Cardiac muscle cell (in vitro differentiated cells and primary cell): ENCODE data around the gene FAM111A. TPM values are rescaled to one million over a fixed set of nuclear protein-coding genes. Genes with fewer than 3 reads are reported as not detected.

ENCODE experiments used
- DNase-seq, 2 donors: peaks; one replicate each; pipeline versions ENCODE4 v3.0.0 to v3.0.0-alpha.2; 2010 to 2017; ENCODE audit warnings: low read depth in 1 of 2, low spot score in 1 of 2
- H3K27ac ChIP-seq: fragments of 200-600 bp; sonication (generic); 2 replicates; pipeline ENCODE4 v1.5.1; 2016
- H3K27me3 ChIP-seq: fragments of 200-600 bp; sonication (generic); 2 replicates; pipeline ENCODE4 v1.6.0; 2016; ENCODE audit warnings: control low read depth
- H3K36me3 ChIP-seq: fragments of 200-600 bp; sonication (generic); 2 replicates; pipeline ENCODE4 v1.5.1; 2016; ENCODE audit warnings: control low read depth
- H3K4me1 ChIP-seq: fragments of 200-600 bp; sonication (generic); 2 replicates; pipeline ENCODE4 v1.8.1; 2017; ENCODE audit warnings: low read depth, mild to moderate bottlenecking, mixed run types
- H3K4me3 ChIP-seq: fragments of 200-600 bp; sonication (generic); 2 replicates; pipeline ENCODE4 v1.5.1; 2016; ENCODE audit warnings: mild to moderate bottlenecking
- H3K9me3 ChIP-seq: fragments of 200-600 bp; sonication (generic); 2 replicates; pipeline ENCODE4 v1.5.1; 2017; ENCODE audit warnings: low read depth, mild to moderate bottlenecking, control low read depth
- CTCF ChIP-seq: IDR thresholded peaks from 2 replicates; pipeline ENCODE4 v1.5.1; 2012; ENCODE audit warnings: low read depth, mild to moderate bottlenecking, low read length
- polyA plus RNA-seq: library from polyadenylated mRNA; unstranded; fragments of >200 nt; fragmentation: Nextera tagmentation; extraction: Ambion mirVana; gene quantifications from 2 replicates; pipeline ENCODE4 v1.2.1, GENCODE V29; 2016
- total RNA-seq: library from RNA; depleted of rRNA; stranded (reverse); fragments of >200 nt; gene quantifications from 2 replicates; pipeline ENCODE4 v1.2.3, GENCODE V29; 2016

The FAM111A gene
- total and polyA plus RNA-seq, 2 experiments from 2014 or later = 1.5 to 6.5 TPM

DNA sequence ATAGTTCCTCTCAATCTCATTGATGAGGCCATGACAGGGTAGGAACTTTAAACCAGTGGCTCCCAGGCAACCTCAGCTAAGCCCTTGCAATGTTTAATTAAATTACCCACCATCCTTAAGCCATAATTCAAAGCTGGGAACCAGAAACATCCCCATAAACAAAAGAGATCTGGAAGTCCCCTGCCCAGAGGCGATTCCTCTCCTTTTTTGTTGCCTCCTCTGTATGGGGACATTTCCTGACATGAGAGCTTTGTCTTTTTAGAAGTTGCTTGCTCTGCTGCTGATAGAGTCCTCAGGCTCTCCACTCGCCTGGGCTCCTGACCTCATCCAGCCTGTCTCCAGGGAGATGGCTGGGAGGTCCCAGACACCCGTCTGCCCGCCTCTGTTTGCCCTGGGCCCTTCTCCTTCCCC is 32.4 kb downstream of the FAM111A start:
- DNase-seq = no peak
- H3K27me3 ChIP-seq = peaks cover 32% of the 10 kb centered on the region
- TF ChIP-seq CTCF = no peak
- H3K36me3 ChIP-seq = no peaks in the 10 kb centered on the region
- no peaks in the 10 kb centered on the region for H3K9me3 ChIP-seq
- no peak overlapping the region for H3K4me3 ChIP-seq
- H3K27ac ChIP-seq = no peak overlapping the region
- peaks cover 5% of the 10 kb centered on the region for H3K4me1 ChIP-seq

GRCh38 chr11:59176330-59176729 is 33.7 kb downstream of the FAM111A start:
- Histone ChIP-seq H3K27me3 (peaks cover 32% of the 10 kb centered on the region), H3K4me1 (peaks cover 5% of the 10 kb centered on the region), H3K36me3 (no peaks in the 10 kb centered on the region), H3K4me3 (no peak overlapping the region), H3K9me3 (no peaks in the 10 kb centered on the region), H3K27ac (no peak overlapping the region)
- TF ChIP-seq CTCF = no peak
- no peak for DNase-seq

DNA sequence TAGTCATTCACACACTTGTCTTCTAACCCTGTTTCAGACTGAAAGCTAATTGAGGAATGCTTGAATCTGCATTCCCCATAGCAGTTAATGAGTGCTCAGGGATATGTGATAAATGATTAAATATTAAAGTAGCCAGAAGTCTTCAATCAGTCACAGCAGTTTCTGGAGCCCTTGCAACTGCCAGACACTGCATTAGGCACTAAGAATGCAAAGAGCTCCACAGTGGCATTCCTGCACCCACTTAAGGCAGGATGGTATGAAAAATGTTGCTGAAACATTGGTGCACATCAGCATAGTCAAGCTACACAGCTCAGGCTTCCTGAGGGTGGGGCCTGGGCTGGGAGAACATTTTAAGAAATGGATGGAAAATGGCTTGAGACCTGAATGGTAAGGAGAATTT is 35.7 kb downstream of the FAM111A start:
- Histone ChIP-seq H3K27ac (no peak overlapping the region), H3K4me1 (peaks cover 5% of the 10 kb centered on the region), H3K4me3 (no peak overlapping the region), H3K9me3 (no peaks in the 10 kb centered on the region), H3K27me3 (peaks cover 21% of the 10 kb centered on the region), H3K36me3 (no peaks in the 10 kb centered on the region)
- no peak for TF ChIP-seq CTCF
- DNase-seq = no peak

DNA sequence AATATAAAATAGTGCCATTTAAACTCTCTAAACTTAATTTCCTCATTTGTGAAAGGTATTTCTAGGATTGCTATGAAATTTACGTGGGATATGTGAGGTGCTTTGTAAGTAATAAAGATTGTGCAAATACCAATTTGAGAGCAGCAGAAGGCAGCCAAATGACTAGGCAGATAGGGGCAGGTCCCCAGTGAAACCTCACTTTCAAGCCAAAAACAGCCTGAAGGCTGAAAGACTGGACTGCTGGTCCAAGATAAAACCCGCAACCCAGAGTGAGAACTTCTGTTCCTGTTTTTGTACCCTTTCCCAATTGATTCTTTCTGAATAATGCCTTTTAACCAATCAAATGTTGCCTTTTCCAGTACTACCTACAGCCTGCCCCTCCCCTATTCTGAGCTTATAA is 36.5 kb downstream of the FAM111A start:
- no peak overlapping the region for H3K27ac ChIP-seq
- TF ChIP-seq CTCF = no peak
- H3K4me1 ChIP-seq = no peaks in the 10 kb centered on the region
- no peak overlapping the region for H3K4me3 ChIP-seq
- H3K27me3 ChIP-seq = peaks cover 14% of the 10 kb centered on the region
- H3K36me3 ChIP-seq = no peaks in the 10 kb centered on the region
- DNase-seq = no peak
- no peaks in the 10 kb centered on the region for H3K9me3 ChIP-seq

DNA sequence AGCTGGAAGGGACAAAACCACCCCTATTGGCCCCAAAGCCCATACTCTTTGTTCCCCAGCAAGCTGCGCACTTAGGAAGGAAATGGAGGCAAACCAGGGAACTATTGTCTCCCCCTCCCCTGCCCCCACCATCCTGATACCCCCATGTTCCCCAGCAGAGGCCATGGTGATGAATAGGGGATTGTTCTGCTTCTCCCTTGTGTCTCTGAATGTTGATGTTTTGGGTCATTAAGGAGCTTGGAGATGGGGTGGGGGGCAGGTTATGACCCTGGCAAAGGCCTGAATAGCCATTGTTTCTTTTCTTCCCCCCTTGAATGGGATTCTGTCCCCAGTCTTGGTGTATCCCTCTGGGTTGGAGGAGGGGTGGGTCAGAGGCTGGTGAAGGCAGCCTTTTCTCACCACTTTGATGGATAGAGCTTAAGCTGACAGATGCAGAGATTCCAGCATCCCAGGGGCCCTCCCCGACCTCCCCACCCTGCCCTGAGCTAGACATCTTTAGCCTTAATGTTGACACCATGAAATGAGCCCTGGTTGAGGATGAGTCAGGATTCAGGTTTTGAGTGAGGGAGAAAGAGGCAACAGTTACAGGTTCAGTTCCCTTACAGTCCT is 37.6 kb downstream of the FAM111A start:
- no peak for DNase-seq
- Histone ChIP-seq H3K27ac (no peak overlapping the region), H3K4me1 (no peaks in the 10 kb centered on the region), H3K36me3 (no peaks in the 10 kb centered on the region), H3K27me3 (peaks cover 3% of the 10 kb centered on the region), H3K9me3 (no peaks in the 10 kb centered on the region), H3K4me3 (no peak overlapping the region)
- no peak for TF ChIP-seq CTCF
